GM18526 (cell line): ENCODE results near the gene MEF2D.

ENCODE experiments used
- POLR2A ChIP-seq: IDR thresholded peaks from 3 replicates; pipeline ENCODE4 v1.6.1; 2011; ENCODE audit not compliant: insufficient read length; ENCODE audit errors: extremely low read depth

MEF2D gene

DNA sequence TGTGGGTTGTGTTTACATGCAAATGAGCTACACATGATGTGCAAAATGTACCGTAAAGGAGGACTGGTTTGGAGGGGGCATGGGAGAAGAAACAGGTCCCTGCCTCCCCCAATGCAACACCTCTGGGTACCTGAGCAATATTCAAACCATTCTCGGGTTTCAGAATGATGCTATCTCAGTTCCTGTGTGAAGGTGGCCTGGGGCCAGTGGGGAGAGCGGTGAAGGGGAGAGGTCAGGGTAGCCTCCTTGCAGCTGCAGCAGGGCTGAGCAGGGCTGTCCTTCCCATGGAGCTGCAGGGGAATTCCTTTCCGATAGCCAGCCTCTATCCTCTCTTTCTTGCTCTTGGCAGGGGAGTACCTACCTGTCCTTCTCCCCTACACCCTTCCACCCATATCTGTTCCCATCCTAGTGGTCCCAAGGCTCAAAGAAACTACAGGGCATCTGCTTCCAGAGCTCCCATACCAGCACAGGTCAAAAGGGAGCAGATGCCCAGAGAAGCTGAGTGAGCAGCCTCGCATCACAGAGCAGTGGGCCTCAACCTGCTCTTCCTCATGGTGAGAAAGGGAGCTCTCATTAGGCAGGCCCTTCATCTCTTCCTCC, 11.9 kb downstream of the MEF2D start:
- TF ChIP-seq POLR2A, result peak; percentile 25

DNA sequence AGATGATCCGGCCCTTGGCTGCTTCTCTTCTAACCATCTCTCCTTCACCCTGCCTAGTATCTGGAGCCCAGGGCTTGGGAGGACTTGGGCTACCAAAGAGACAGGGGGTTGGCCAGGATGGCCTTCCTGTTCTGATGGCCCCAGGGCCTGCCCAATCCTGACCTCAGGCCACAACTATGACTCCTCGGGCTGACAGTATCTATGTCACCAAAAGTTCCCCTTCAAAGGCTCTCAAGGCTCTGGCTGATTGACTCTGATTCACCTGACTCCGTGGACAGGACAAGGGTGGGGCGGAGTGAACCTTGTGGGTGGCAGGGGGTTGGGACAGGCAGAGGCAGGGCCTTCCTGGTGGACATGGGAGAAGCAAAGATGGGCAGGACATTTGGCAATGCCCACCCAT, 12.7 kb downstream of the MEF2D start:
- TF ChIP-seq POLR2A, result peak; percentile 15

DNA sequence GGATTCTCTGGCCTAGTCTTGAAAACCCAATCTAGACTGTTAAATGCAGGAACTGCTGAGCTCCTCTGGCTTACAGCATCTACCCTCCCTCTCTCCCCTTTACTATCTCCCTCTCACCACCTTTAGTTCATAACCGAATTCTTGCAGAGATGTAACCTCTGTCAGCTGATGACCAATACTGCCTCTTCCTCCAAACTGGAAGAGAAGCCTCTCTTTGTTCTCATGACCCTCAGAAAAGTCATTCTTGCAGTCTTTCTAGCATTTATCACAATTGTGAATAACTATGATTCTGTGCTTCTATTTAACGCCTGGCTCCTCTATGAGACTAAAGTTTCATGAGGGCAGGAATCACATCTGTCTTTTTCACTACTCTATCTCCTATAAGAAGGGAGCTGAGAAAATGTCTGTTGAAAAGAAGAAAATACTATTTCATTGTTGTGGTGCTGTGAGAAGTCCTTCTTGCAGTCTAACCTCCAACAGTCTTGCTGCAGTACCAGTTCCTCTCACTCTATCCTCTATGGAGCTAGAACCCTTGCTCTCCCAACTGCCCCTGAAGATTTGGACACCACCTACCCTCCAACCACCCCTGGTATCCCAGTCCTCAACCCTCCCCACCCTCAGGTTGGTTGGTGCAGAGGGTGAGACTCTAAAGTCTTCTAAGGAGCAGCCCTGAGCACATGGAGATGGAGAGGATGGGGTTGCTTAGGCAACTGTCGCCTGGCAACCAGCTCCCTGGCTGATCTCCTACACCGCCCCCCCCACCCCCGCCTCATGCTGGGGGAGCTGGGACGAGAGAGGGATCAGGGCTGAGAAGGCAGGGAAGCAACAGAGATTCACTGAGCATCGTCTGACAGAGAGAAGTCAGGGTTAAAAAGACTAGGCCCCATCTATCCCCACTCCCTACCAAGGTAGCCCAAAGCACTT, 13.9 kb downstream of the MEF2D start:
- TF ChIP-seq POLR2A, result no peak

DNA sequence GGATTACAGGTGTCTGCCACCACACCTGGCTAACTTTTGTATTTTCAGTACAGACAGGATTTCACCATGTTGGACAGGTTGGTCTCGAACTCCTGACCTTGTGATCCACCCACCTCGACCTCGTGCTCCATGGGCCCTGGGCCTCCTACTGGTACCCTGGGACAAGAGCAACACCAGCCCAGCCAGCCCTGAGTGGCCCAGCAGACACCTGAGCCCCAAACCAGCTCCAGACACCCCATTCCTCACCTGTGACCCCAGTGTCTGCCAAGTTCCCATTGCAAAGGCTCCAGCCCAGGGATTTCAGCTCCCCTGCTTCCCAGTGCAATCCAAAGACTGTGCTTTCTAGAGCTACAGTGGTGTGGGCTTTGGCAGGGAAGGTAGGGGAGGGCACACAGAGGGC, 14.6 kb downstream of the MEF2D start:
- TF ChIP-seq POLR2A, result no peak

DNA sequence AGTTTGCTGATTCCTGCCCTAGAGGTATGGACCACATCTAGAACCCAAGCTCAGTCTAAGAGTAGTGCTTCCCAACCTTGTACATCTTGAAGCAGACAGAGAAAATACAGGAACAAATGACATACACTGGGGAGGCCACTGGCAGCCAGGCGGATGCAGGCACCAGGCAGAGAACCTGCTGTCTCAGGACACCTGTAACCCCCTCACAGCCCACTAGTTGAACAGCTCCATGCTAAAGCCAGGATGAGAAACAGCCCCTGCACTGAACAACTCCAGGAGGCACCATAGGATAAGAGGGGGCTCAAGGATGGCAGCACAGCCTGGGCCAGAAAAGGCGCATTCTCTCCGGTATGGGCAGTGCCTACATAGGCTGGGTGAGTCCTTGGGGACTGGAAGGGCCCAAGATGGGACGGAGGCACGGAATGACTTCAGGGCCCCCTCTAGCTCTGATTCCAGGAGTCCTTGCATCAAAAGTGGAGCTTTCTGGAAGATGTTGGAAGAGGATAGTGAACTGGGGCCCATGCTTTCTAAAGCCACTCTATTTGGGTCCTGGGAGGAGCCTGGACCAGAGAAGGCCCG, 16.0 kb downstream of the MEF2D start:
- no peak for TF ChIP-seq POLR2A

DNA sequence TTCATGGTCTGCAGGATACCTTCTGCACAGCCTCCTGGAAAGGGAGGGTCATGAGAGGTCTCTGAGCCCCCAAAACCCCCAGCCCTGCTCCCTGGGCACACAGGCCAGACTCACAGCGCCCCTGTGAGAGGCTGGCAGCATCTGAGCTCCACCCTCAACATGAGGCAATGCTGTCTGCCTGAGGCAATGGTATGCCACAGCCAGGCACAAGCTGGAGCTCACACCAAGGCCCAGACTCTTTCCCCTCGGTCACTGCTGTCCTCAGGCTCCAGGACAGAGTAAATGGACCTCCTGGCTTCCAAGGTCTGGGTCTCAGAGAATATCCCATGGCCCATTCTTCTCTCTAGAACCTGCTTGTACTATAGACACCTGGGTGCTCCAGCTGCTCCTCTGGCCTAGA, 17.2 kb downstream of the MEF2D start:
- TF ChIP-seq POLR2A, result no peak

DNA sequence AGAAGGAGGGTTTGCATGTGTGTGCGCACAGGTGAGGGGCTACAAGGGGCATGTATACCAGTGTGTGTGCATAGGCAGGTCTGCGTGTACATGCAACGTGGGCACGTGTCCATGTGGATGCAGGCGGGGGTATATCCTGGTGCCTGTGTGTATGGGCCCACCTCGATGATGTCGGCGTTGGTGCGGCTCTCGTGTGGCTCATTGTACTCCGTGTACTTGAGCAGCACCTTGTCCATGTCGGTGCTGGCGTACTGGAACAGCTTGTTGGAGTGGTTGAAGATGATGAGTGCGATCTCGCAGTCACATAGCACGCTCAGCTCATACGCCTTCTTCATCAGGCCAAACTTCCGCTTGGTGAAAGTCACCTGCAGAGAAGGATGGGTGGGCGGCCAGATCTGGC, 18.3 kb downstream of the MEF2D start:
- no peak for TF ChIP-seq POLR2A

DNA sequence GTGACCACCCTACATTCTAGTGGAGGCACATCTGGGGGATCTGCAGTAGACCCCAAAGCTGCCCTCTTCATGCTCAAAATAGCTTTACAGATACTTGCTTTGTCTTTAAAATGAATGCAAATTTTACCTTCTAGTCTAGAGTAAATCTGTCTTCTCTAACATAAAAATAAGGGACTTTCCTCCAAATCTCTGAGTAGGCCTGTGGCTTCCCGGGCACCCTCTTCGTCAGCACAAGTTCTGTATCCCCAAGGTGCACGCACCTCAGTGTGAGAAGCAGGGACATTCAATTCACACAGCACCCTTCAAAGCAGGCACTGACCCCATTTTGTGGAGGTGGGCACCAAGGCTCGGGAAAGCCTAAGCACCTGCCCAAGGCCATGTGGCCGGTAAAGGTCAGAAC, 19.0 kb downstream of the MEF2D start:
- TF ChIP-seq POLR2A, result no peak

DNA sequence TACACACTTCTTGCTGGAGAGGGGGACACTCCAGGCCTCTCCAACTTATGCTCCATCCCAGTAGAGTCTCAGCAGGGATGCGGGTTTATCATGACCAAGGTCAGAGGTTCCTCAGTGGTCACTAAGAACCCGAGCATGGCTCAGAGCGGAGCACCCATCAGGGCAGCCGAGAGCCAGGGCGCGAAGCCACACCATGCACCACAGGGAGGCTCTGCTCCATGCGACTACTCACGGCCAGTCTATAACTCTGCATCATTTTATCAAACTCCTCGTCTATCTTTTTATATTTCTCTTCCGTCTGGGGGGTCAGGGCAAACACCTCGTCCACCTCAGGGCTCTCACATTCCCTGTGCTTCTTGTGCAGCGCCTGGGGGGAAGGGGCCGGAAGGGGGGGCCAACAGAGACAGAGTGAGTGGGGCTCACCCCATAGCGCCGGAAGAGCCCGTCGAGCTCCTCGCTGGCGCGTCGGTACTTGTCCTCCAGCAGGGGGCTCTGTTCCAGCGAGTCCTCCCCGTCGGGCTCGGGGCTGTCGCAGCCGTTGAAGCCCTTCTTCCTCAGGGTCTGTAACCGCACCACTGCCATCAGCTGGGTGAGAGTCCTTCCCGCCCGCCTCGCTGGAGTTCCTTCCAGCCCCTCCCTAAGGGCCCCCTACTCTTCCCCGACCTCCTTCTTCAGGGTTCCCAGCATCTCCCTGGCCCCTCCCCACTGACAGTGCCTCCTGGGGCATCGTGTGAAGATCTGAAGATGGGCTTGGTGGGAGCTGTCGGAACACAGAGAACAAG, 20.0 kb downstream of the MEF2D start:
- no peak for TF ChIP-seq POLR2A

DNA sequence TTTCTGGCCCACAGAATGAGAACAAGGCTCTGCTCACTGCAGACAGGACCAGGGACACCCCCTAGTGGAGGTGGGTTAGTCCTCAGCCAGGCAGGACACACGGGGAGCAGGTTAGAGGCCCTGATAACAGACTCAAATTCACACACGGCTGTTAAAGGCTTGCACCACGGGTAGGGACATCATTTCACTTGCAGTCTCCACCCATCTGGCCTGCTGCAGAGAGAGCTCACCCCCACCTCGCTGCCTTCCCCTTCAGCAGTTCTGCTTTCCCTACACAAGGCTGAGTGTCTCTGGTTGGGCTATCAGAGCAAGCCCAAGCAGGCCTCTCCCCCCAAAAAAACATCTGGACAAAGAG, 20.6 kb downstream of the MEF2D start:
- TF ChIP-seq POLR2A, result no peak

DNA sequence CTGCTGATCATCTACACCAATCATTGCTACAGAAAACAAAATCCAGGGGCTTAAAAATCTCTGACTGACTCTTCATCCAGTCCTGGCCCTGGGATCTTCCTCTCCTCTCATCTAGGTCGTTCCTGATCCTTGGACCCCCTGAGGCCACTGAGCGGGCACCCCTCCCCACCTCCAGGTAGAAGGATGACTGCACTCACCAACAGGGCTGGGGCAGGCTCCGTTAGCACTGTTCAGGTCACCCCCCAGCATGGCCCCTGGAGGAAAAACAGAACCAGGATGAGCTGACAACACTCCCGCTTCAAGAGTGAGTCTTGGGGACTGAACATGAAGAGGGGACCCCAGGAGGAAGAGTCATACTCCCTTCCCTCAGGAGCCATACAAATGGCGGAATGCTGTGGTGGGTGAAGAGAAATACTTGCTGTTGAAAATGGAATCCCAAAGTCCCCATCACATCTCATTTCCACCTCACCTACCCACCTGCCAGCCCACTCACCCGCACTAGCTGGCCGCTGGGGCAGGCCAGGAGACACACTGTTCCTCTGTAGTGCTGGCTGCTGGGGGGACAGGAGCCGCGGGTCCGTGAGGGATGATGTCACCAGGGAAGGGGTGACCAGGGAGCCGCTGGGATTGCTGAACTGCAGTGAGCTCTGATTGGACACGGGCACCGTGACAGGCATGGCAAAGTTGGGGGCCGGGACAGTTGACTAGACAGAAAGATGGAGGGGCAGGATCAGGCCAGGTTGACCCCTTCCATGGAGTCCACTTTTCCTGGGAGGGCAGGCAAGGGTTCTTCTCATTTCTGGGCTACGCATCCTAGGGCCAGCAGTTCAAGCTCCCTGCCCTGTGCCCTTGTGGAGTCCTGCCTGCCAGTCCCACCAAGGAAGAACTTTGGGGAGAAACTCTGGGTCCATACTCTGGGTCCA, 21.2 kb downstream of the MEF2D start:
- no peak for TF ChIP-seq POLR2A

DNA sequence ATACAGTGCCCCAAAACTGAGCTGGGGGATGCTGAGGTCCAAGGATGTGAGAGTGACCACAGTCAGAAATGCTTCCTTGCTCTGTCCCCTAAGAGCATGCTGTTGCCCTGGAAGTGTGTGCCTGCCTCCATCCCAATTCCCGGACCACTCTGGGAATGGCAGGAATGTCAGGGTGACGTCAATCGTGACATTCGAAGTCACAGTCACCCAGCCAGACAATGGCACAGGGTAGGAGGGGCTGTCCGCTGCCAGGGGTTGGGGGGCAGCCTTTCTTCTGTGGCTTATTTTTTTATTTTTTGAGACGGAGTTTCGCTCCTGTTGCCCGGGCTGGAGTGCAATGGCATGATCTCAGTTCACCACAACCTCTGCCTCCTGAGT, 22.3 kb downstream of the MEF2D start:
- TF ChIP-seq POLR2A, result no peak

DNA sequence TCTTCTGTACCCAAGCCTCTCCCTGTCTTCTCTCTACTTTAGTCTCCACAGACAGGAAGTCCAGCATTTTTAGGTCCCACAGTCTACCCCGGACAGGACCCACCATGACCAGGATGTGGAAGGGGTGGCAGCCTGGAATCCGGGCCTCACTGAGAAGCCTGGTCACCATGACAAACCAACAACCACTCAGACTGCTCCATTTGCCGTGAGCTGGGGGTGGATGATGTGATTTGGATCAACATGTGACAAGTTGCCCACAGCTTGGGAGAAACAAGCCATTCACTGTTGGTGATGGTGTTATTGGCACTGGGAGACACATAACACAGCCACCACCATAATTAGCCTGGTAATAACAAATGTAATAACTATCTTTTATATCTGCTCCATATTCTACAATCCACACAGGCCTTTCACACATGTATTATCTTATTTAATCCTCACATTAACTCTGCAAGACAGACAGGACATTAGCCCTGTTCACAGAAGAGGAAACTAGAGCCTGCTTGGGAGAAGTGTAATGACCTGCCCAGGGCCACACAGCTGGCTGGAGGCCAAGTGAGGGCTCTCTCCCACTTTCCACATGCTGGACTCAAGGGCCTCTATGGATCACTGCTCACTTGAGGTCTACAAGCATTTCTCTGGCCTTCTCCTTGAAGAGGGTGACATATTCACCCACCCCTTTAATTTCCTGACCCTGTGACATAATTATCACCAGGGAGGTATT, 22.9 kb downstream of the MEF2D start:
- no peak for TF ChIP-seq POLR2A
